Activated naive CD4-positive, alpha-beta T cell treated with anti-CD3 and anti-CD28 coated beads for 36 hours (primary cell): ENCODE data around the gene CELSR1. TPM values are rescaled to one million over a fixed set of nuclear protein-coding genes. Genes with fewer than 3 reads are reported as not detected.

Experiments
- CTCF ChIA-PET: fragments of 350-600 bp; sonication (Branson Sonifier 250); formaldehyde crosslinking; loops from one replicate; lab custom pipeline; 2021; ENCODE audit warnings: antibody characterized with exemption; lab: Charles Lee
- DNase-seq: peaks from one replicate; pipeline ENCODE4 v3.0.0-alpha.2; 2020
- H3K27ac Mint-ChIP-seq: one replicate; pipeline ENCODE4 v1.8.0; 2021; ENCODE audit warnings: mild to moderate bottlenecking, mixed read lengths
- H3K27me3 Mint-ChIP-seq: one replicate; pipeline ENCODE4 v1.8.0; 2021; ENCODE audit warnings: low read depth, mixed read lengths
- H3K36me3 Mint-ChIP-seq: one replicate; pipeline ENCODE4 v1.8.0; 2021; ENCODE audit warnings: low read depth, mixed read lengths
- H3K4me1 Mint-ChIP-seq: one replicate; pipeline ENCODE4 v1.8.0; 2021; ENCODE audit warnings: low read depth, mixed read lengths
- H3K4me3 Mint-ChIP-seq: one replicate; pipeline ENCODE4 v1.8.0; 2021; ENCODE audit warnings: mild to moderate bottlenecking, moderate library complexity, mixed read lengths
- H3K9me3 Mint-ChIP-seq: one replicate; pipeline ENCODE4 v1.8.0; 2021; ENCODE audit warnings: mixed read lengths
- intact Hi-C: fragments of 100-400 bp; cut with micrococcal nuclease; formaldehyde crosslinking; loops from one replicate; pipeline ENCODE4 v1.15.1; 2023
- total RNA-seq, 2 experiments: library from RNA; stranded (reverse); gene quantifications; one replicate each; pipeline ENCODE4 v1.2.3, GENCODE V29; 2021

The CELSR1 gene
- total RNA-seq, 2 experiments from 2014 or later = 0.17 to 0.25 TPM

DNA sequence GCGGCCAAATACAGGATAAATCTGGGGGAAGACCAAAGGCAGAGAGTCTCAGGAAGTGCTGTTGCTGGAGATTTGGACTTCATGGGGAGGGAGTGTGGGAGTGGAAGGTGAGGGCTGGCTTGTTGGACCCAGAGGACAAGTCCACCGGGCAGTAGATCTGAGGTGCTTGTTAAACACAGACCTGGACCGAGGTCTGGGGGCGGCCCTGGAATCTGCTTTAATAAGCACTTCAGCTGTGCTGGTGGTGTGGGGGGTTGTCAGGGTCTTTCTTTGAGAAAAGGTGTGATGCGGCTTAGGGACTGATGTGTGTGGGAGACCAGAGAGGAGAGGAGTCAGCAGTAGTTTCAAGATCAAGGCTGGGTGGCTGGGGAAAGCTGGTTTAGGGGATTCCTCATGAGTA lies 197.5 kb downstream of the CELSR1 start:
- Mint-ChIP-seq H3K4me3 (no peak overlapping the region), H3K36me3 (peaks cover 47% of the 10 kb centered on the region), H3K9me3 (no peaks in the 10 kb centered on the region), H3K27me3 (no peaks in the 10 kb centered on the region), H3K4me1 (peaks cover 28% of the 10 kb centered on the region), H3K27ac (no peak overlapping the region)
- CTCF ChIA-PET = interaction anchor here (1.5 kb wide), 1 partner anchor 9 kb away, joined by 3 read pairs; no protein-coding TSS in a partner anchor
- intact Hi-C loops = no loop called here
- DNase-seq = no peak

DNA sequence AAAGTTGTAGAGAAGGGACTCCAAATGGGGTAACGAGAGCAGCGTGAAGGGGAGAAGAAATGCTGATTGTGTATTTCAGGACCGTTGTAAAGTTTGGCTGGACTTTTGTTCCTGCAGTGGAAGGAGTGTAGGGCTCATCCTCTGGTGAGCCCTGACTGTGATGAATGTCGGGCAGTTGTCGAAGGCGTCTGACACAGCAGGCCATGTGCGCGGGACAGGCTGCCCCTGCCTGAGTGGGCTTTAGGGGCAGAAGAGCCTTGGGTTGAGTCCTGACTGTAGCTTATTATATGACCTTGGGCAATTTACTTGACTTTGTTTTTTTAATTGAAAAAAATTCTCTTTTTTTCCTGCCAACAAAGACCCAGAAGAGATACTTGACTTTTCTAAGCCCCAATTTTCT lies 198.8 kb downstream of the CELSR1 start:
- H3K9me3 Mint-ChIP-seq = no peaks in the 10 kb centered on the region
- no peaks in the 10 kb centered on the region for H3K27me3 Mint-ChIP-seq
- no peak for DNase-seq
- H3K36me3 Mint-ChIP-seq = peaks cover 40% of the 10 kb centered on the region
- no peak overlapping the region for H3K27ac Mint-ChIP-seq
- no peak overlapping the region for H3K4me3 Mint-ChIP-seq
- CTCF ChIA-PET = no interaction called here
- H3K4me1 Mint-ChIP-seq = peaks cover 32% of the 10 kb centered on the region
- intact Hi-C loops = no loop called here

DNA sequence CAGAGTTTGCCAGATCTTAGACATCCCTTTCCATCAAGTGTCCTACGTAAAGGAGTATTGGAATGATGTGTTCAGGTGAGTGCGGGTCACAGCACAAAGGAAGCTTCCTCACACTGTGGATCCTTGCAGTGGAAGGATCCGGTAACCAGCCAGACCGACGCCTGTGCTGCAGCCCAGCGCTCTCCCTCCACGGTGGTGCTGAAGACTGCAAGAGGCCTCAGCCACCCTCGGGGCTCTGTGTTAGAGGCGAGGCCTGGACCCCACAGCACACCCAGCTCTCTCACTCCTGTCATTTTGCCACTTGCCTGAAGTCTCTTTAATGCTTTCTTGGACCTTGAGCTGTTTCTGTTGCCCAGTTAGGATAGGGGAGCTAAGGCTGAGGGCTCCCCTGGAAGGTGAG lies 199.6 kb downstream of the CELSR1 start:
- intact Hi-C loops = no loop called here
- no peak overlapping the region for H3K27ac Mint-ChIP-seq

DNA sequence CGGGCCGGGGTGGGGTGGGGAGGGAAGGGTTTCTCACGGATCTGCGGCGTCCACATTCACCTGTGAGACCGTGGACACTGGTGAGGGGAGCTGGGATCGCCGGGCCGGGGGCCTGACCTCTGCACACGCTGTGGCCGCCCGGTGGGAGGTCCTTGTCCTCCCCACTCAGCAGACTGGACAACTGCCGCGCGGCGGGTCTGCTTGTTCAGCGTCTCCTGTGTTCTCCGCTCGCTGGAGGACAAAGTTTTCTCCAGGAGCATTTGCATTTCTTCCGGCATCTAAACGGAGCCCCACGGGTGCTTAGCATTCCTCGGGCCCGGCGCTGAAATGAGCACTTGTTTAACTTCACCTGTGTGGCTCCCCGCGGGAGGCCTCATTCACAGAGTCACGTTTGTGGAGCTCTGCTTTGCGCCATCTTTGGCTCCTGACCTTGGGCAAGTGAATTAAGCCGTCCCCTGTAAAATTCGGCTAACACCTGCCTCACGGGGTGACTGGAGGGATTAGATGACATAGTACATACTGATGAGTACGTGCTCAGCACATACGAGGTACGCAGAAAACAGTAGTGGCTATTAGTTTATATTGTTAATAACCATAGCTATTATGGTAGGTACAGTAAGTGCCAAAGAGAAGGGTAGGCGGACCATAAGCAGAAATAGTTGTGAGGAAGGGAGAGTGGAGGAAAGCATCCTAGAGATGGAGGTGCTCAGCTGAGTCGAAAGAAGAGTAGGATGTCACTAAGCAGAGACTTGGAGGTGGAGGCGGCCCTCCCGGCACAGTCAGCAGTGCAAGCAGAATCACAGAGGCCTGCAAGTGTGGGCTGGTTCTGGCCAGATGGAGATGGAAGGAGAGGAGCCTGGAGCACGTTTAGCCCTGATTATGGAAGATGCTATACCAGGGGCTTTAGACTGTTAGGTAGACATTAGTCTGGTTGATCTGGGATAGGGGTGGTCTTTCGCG lies 201.0 kb downstream of the CELSR1 start:
- peaks cover 30% of the 10 kb centered on the region for H3K36me3 Mint-ChIP-seq
- CTCF ChIA-PET = interaction anchor here (0.5 to 2.3 kb wide), 5 partner anchors 20 to 330 kb away, joined by 3 to 5 read pairs (median 4); partner anchors contain the start of gene GTSE1
- H3K27ac Mint-ChIP-seq = peak overlapping the region; percentile 81
- DNase-seq = peak; percentile 23
- no peaks in the 10 kb centered on the region for H3K9me3 Mint-ChIP-seq
- peaks cover 32% of the 10 kb centered on the region for H3K4me1 Mint-ChIP-seq
- H3K4me3 Mint-ChIP-seq = peak overlapping the region; percentile 93
- intact Hi-C loops = no loop called here
- no peaks in the 10 kb centered on the region for H3K27me3 Mint-ChIP-seq

More for the DNA sequence above, 199.6 kb downstream of the CELSR1 start:
- H3K9me3 Mint-ChIP-seq = no peaks in the 10 kb centered on the region
- H3K4me1 Mint-ChIP-seq = peaks cover 32% of the 10 kb centered on the region
- H3K27me3 Mint-ChIP-seq = no peaks in the 10 kb centered on the region
- peaks cover 38% of the 10 kb centered on the region for H3K36me3 Mint-ChIP-seq
- no peak for DNase-seq
- no peak overlapping the region for H3K4me3 Mint-ChIP-seq
- CTCF ChIA-PET = interaction anchor here (2.3 kb wide), 1 partner anchor 332 kb away, joined by 5 read pairs; no protein-coding TSS in a partner anchor

DNA sequence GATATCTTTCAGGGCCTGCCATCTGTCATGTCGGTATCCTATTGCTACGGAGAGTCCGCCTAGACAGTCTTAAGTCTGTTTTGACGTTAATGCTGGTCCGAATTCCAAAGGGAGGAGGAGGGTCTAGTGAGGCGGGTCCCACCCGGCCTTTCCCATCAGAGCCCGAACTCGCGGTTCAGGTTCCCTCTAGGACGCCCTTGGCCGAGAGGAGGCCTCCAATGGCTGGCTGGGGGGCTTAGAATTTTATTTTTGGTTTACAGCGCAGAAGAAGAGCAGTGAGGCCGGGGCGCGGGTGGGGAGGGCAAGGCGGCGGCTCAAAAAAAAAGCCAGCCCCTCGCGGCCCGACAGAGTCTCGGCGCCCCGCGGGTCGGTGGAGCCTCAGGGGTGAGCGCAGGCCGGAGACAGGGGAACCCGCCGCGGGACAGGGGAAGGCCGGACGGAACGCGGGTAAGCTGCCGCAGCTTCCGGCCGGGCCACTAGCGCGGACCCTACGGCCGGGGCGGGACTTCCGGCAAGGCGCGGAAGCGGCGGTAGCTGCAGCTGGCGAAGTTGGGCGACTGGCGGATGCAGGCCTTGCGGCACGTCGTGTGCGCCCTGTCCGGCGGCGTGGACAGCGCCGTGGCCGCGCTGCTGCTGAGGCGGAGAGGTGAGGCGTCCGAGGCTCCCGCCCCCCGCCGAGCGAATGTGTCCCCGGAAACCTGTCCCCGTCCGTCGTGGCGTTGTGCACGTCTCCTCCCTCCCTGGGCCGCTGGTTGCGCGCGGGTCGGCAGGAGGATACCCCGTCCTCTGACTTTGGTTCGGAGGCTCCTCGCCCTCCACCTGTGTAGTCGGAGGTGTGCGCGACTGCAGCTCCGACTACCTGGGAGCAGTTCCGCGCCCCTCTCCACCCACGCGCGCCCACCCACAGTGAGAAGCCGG lies 202.0 kb downstream of the CELSR1 start, which contains the start of gene TRMU:
Gene TRMU, plus strand, starts transcription at position 514 of the 918 bp plus-strand sequence. Its CDS starts 51 bp downstream, at position 565.
- no peaks in the 10 kb centered on the region for H3K27me3 Mint-ChIP-seq
- peak; percentile 74 for DNase-seq
- no peaks in the 10 kb centered on the region for H3K9me3 Mint-ChIP-seq
- H3K27ac Mint-ChIP-seq = peak within 1 kb of the TSS; percentile 85
- H3K4me1 Mint-ChIP-seq = peaks cover 32% of the 10 kb centered on the region
- CTCF ChIA-PET = interaction anchor here (1.2 to 2.3 kb wide), 4 partner anchors 19 to 329 kb away, joined by 3 to 5 read pairs (median 4); no protein-coding TSS in a partner anchor
- peaks cover 26% of the 10 kb centered on the region for H3K36me3 Mint-ChIP-seq
- intact Hi-C loops = loop anchor here (2.0 kb wide), 1 partner anchor 39 kb away; the partner anchor contains the start of gene GTSE1
- H3K4me3 Mint-ChIP-seq = peak within 1 kb of the TSS; percentile 93

DNA sequence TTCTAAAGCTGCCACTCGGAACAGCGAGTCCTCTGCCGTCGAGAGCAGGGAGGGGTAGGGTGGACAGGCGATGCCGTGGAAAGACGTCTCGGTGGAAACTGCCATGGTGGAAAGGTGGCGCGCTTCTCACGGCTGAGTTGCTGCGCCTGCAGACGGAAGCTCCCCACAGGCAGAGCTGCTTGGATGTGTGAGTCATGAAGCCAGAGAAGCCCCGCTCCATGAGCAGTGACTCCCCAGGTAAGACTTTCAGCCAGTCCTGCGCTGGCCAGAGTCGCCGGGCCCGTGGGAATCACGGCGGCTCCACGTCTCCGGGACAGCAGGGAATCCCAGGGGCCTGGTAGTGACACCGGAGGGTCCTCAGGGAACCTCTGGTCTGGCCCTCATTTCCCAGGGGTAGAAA lies 205.9 kb downstream of the CELSR1 start:
- H3K27ac Mint-ChIP-seq = no peak overlapping the region
- H3K4me1 Mint-ChIP-seq = peaks cover 8% of the 10 kb centered on the region
- DNase-seq = no peak
- H3K4me3 Mint-ChIP-seq = no peak overlapping the region
- H3K36me3 Mint-ChIP-seq = peaks cover 6% of the 10 kb centered on the region
- no peaks in the 10 kb centered on the region for H3K27me3 Mint-ChIP-seq
- intact Hi-C loops = no loop called here
- H3K9me3 Mint-ChIP-seq = no peaks in the 10 kb centered on the region
- CTCF ChIA-PET = interaction anchor here (0.6 to 1.3 kb wide), 2 partner anchors 9 to 48 kb away, joined by 3 to 4 read pairs; no protein-coding TSS in a partner anchor

DNA sequence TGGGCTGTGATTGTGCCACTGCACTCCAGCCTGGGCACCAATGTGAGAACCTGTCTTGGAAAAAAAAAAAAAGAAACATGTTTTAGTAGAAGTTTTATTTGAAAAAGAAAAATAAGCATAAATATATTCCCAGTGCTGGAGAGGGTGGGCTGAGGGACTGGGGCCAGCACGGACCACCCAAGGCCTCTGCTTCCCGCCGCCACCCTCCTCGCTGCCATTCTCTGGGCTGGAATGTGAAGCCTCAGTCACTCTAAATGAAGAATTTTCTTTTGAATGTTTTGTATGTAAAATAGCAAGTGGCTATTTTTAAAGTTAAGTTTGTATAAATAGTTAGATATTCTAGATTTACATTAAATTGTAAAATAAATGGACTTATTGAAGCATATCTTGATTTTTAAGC lies 207.0 kb downstream of the CELSR1 start:
- Mint-ChIP-seq H3K4me1 (peaks cover 6% of the 10 kb centered on the region), H3K36me3 (peaks cover 5% of the 10 kb centered on the region), H3K9me3 (no peaks in the 10 kb centered on the region), H3K27ac (no peak overlapping the region), H3K27me3 (no peaks in the 10 kb centered on the region), H3K4me3 (no peak overlapping the region)
- intact Hi-C loops = no loop called here
- CTCF ChIA-PET = interaction anchor here (1.3 kb wide), 1 partner anchor 10 kb away, joined by 3 read pairs; no protein-coding TSS in a partner anchor
- DNase-seq = no peak

DNA sequence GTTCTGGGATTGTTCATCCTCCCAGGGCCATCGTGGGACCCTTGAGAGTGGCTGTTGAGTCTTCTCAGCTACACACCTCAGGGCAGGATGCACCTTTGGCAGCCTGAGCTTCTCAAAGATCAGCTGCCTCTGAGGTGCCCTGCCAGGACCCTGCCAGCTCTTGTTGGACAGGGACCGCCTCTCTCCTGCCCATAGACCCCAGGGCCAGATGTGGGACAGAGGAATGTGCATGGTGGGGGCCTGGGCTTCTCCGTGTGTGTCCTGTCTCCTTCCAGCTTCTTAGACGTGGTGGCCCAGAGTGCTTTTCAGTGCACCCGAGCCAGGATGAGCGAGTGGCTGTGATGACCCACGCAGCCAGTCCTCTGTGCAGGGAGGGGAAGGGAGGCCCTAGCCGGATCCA lies 207.8 kb downstream of the CELSR1 start:
- no peak for DNase-seq
- Mint-ChIP-seq H3K36me3 (peaks cover 5% of the 10 kb centered on the region), H3K4me1 (peaks cover 3% of the 10 kb centered on the region), H3K4me3 (no peak overlapping the region), H3K27ac (no peak overlapping the region), H3K9me3 (no peaks in the 10 kb centered on the region), H3K27me3 (no peaks in the 10 kb centered on the region)
- intact Hi-C loops = no loop called here
- CTCF ChIA-PET = interaction anchor here (1.2 kb wide), 1 partner anchor 213 kb away, joined by 4 read pairs; no protein-coding TSS in a partner anchor

DNA sequence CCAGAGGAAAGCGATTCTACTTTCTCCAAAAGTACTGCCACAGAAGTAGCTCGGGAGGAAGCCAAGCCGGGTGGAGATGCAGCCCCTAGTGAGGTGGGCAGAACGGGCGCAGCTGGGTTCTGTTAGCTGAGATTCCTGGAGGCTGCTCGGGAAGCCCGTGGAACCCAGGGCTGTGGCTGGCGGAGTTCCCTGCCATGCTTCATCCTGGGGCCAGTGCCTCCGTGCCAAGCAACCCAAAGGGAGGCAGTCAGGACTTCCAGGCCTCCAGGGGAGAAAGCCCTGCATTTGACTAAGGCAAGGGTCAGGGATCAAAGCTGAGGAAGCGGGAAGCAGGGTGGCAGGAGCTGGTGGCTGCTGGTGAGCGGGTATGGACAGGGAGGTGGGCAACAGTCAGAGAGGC lies 208.6 kb downstream of the CELSR1 start:
- Mint-ChIP-seq H3K27me3 (no peaks in the 10 kb centered on the region), H3K36me3 (peaks cover 8% of the 10 kb centered on the region), H3K4me1 (no peaks in the 10 kb centered on the region), H3K4me3 (no peak overlapping the region), H3K9me3 (no peaks in the 10 kb centered on the region), H3K27ac (no peak overlapping the region)
- CTCF ChIA-PET = interaction anchor here (1.2 kb wide), 1 partner anchor 212 kb away, joined by 4 read pairs; no protein-coding TSS in a partner anchor
- DNase-seq = no peak
- intact Hi-C loops = no loop called here

DNA sequence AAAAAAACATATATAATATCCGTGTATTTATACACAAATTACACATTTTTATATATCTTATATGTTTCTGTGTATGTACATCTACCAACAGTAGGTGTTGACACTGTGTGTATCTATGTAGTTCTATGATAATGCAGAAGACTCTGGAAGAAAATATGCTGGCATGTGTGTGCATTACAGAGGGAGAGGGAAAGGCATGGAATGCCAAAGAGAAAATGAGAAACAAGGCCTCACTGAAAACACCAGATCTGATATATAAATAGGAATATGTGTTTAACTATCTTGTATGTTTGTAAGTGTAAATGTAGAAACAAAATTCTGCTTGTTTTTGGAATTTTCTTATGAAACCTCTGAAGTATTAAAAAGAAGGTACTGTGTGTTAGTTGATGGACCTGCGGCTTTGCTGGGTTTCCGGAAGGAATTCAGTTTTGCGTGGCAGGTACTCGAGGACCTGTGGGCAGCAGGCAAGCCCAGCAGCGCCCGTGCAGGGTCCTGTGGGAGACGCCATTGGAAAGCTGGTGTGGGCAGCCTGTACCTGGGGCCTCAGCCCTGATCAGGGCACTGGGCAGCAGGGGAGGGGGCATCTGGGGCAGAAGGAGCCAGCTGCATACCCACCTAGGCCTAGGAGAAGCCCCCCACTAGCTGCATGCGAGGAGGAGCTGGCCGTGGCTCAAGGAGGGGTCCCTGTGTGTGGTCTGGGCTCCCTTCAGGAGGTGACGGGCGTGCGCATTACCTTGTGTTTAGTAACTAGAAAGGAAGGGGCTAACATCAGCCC lies 209.5 kb downstream of the CELSR1 start:
- Mint-ChIP-seq H3K36me3 (peaks cover 8% of the 10 kb centered on the region), H3K9me3 (no peaks in the 10 kb centered on the region), H3K27ac (no peak overlapping the region), H3K27me3 (no peaks in the 10 kb centered on the region), H3K4me3 (no peak overlapping the region), H3K4me1 (no peaks in the 10 kb centered on the region)
- intact Hi-C loops = no loop called here
- no peak for DNase-seq
- CTCF ChIA-PET = interaction anchor here (0.7 kb wide), 1 partner anchor 36 kb away, joined by 4 read pairs; no protein-coding TSS in a partner anchor

DNA sequence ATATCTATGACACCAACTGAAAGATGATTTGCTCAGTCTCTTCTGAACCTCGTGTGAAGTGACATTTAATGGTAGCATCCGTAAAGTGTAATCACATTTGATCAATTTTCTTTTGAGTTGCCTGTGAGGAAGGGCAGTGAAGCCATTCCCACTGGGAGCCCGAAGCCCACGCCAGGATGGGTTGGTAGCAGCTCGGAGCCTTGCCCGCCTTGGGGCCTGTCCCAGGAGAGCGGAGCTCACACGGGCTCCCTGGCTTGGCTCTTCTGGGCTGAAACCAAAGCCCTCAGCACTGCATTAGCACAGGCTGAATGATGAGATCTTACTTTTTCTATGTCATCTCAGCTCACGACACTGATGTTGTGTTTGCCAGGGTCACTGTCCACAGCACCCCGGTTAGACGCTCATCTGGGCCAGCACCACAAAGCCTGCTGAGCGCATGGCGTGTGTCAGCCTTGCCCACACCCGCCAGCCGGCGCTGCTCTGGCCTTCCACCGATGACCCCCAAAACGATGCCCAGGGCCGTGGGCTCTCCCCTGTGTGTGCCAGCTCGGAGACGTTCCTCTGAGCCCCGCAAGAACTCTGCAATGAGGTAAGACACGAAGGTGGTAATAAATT lies 211.2 kb downstream of the CELSR1 start:
- no peaks in the 10 kb centered on the region for H3K9me3 Mint-ChIP-seq
- intact Hi-C loops = no loop called here
- no peak overlapping the region for H3K27ac Mint-ChIP-seq
- no peak overlapping the region for H3K4me3 Mint-ChIP-seq
- H3K4me1 Mint-ChIP-seq = no peaks in the 10 kb centered on the region
- CTCF ChIA-PET = interaction anchor here (1.1 kb wide), 1 partner anchor 10 kb away, joined by 3 read pairs; no protein-coding TSS in a partner anchor
- H3K27me3 Mint-ChIP-seq = no peaks in the 10 kb centered on the region
- no peak for DNase-seq
- peaks cover 8% of the 10 kb centered on the region for H3K36me3 Mint-ChIP-seq
